HG03521 (cell line): ENCODE data around the gene RAI2.
"Not testable (repeated sequence)": the region's sequence is repeated elsewhere in the genome, so short reads cannot be mapped to it uniquely, and the experiment has no call there.

Source experiments
- ATAC-seq: cut with Tn5 transposase; IDR thresholded peaks from one replicate; pipeline ENCODE4 v1.9.1; 2021; ENCODE audit warnings: mild to moderate bottlenecking, moderate library complexity; ENCODE audit not compliant: unreplicated experiment

RAI2 gene

DNA sequence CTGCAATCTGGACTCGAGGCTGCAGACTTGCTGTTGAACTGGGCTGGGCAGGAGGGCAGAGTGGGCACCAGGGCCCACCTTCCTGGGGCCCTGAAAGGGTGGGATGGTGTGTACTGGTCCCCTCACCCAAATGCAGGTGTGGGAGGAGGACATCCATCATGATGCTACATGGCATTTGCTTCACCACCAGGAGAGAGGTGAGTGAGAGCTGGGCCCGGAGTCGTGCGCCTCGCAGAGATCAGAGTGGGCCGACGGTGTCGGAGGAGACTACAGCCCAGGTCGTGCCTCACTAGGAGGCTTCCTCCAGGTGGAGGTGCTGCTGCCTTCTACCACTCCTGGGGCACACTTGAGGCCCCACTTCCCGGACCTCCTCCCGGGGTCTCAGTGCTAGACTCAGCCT, 73.5 kb downstream of the RAI2 start:
- no peak for ATAC-seq

- ATAC-seq: not testable (repeated sequence)
Measured at GRCh38 chrX:17786554-17787347, 74.3 kb downstream of the RAI2 start.

DNA sequence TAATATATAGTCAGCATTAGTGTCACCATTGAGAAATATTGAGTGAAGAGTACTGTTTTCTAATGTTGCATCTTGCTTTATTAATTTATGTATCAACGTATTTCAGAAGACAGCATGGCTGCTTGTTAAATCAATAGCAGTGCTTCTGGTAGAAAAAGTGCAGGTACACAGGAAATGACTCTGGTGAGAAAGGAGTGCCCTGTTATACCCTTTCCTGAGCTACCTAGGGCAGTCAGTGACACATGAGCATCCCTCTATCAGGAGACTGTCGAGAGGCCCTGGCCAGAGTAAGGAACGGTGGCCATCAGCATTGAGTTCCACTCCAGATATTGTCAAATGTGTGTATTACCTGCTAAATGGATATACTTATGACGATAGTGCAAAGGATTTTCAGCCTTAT, 81.7 kb downstream of the RAI2 start:
- no peak for ATAC-seq

DNA sequence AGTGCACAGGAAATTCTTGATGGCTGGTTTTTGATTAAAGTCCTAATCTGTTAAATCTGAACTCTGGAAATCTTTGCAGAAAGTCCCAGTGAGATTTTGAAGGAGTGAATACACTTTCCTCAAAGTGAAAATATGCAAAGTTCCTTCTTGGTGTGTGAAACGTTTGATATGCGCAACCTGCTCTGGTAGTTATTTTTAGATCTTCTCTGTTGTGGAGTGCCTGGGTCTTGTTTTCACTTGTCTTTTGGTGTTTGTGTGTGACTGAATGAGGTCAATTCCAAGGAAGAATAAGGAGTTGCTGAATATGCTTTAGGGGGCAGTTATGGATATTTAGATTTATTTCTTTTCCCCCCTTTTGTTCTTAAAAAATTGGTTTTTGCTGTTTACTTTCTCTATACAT, 82.1 kb downstream of the RAI2 start:
- no peak for ATAC-seq

DNA sequence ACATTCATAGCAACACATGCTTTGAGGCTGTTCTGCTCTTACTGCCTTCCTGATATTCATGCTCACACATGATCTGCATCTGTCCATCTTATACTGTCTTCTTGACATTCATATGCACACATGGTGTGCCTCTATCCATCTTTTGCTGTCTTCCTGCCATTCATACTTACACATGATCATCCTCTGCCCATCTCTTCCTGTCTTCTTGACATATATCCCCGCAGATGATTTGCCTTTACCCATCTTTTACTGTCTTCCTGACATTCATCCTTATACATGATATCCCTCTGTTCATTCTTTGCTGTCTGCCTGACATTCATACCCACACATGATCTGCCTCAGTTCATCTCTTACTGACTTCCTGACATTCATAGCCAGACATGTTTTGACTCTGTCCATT, 87.0 kb downstream of the RAI2 start:
- no peak for ATAC-seq

GRCh38 chrX:17773221-17773876, 87.7 kb downstream of the RAI2 start:
- no peak for ATAC-seq

DNA sequence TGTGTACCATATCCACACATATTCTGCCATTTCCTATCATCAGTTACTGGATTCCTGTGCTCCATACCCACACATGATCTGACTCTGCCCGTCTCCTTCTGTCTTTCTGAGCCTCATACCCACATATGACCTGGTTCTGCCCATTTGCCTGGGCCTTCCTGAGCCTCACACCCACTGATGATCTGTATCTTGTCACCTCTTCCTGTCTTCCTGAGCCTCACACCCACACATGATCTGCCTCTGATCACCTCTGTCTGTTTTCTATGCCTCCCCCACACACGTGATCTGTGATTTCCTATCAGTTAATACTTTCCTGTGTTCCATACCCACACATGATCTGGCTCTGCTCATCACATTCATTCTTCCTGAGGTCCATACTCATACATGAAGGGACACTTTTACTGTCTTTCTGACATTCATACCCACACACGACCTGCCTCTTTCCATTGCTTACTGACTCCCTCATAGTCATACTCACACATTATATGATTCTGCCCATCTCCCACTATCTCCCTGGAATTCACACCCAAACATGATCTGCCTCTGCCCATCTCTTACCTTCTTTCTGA, 91.3 kb downstream of the RAI2 start:
- ATAC-seq: no peak

GRCh38 chrX:17768997-17769396, 92.1 kb downstream of the RAI2 start:
- ATAC-seq: no peak

- no peak for ATAC-seq
Measured at GRCh38 chrX:17767734-17768133, 93.4 kb downstream of the RAI2 start.

DNA sequence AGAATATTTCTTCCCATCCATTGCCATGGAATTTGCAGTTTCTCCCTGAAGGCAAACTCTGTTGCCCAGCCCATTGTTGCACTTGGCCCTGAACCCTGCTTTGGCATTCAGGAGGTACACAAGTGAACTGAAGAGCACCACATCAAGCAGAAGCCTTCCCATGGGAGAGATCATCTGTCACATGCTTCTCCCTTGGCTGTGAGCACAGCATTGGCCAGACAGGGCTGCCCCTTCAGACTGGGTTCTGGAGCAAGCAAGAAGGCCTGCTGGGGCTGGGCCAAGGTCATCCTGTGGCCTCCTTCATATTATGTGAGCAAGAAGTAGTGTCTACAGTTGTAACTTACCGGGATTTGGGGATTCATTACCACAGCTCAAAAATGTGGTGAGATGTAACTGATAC, 101.1 kb downstream of the RAI2 start:
- no peak for ATAC-seq

GRCh38 chrX:17758382-17758781, 102.7 kb downstream of the RAI2 start:
- no peak for ATAC-seq

DNA sequence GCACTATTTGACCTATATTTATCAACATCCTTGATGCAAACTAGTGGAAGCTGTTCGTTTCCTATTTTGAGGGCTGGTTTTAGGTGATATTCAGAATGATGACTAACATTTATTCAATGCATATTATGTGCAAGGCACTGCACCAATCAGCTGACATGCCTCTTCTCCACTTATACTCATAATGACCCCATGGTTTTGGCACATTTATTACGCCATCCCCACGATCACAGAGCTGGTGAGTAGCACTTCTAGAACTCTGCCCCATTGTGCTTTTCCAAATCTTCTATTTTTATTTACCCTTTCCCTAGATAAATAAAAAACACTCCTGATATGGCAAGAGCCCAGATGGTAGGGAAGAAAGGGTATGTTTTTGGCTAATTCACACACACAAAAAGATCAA, 110.7 kb downstream of the RAI2 start:
- ATAC-seq: no peak
